ENCODE measurements around the gene KCNK5.

The KCNK5 gene

GRCh38 chr6:39140556-39141167, 88.6 kb downstream of the KCNK5 start:
- Histone ChIP-seq H3K9ac (ENCODE audit: low read depth, low read length) (no peak overlapping the region), H3K79me2 (ENCODE audit: insufficient read depth, low read length) (no peaks in the 10 kb centered on the region), H3K27me3 (ENCODE audit: insufficient read depth, low read length, poor library complexity) (no peaks in the 10 kb centered on the region), H2AFZ (ENCODE audit: low read depth, low read length) (no peak overlapping the region), H3K4me1 (ENCODE audit: insufficient read depth, low read length) (no peaks in the 10 kb centered on the region), H3K4me2 (ENCODE audit: insufficient read depth, low read length) (no peak overlapping the region), H3K9me3 (ENCODE audit: insufficient read depth, low read length, severe bottlenecking) (peaks cover 2% of the 10 kb centered on the region), H3K36me3 (ENCODE audit: insufficient read depth, low read length) (no peaks in the 10 kb centered on the region), H3K4me3 (ENCODE audit: low read depth in 1 of 2, low read length in 2 of 2) (no peak overlapping the region), H4K20me1 (ENCODE audit: insufficient read depth, low read length) (no peaks in the 10 kb centered on the region), H3K27ac (ENCODE audit: low read length) (no peak overlapping the region)
- ATAC-seq (ENCODE audit: insufficient read depth, low read depth) (no peak), DNase-seq (no peak)
- TF ChIP-seq EZH2 (IDR thresholded peaks at IDR 0.05; ENCODE audit: borderline replicate concordance, low read depth, low read length, severe bottlenecking) (no peak), CTCF (IDR thresholded peaks at IDR 0.05; ENCODE audit: borderline replicate concordance, extremely low read depth, low read length, poor library complexity, severe bottlenecking) (no peak)
